Hepatocyte (in vitro differentiated cells): Measurements from ENCODE around the gene KAT2A. TPM values are rescaled to one million over a fixed set of nuclear protein-coding genes. Genes with fewer than 3 reads are reported as not detected.

ENCODE experiments used
- DNase-seq: peaks from one replicate; pipeline ENCODE4 v3.0.0-alpha.2; 2016; ENCODE audit warnings: low spot score
- H2AFZ ChIP-seq: fragments of 200-600 bp; sonication (generic); 2 replicates; pipeline ENCODE4 v1.6.0; 2016; ENCODE audit warnings: antibody characterized with exemption, mild to moderate bottlenecking
- H3K27ac ChIP-seq: fragments of 200-600 bp; sonication (generic); 2 replicates; pipeline ENCODE4 v1.5.1; 2016; ENCODE audit warnings: mild to moderate bottlenecking
- H3K27me3 ChIP-seq: fragments of 200-600 bp; sonication (generic); 2 replicates; pipeline ENCODE4 v1.6.1; 2016
- H3K36me3 ChIP-seq: fragments of 200-600 bp; sonication (generic); replicated peaks from 2 replicates; pipeline ENCODE4 v1.5.1; 2016; ENCODE audit warnings: low read depth; ENCODE audit not compliant: insufficient read depth
- H3K4me1 ChIP-seq: fragments of 200-600 bp; sonication (generic); 2 replicates; pipeline ENCODE4 v1.5.1; 2016; ENCODE audit warnings: mild to moderate bottlenecking, moderate library complexity; ENCODE audit not compliant: insufficient read depth
- H3K4me2 ChIP-seq: fragments of 200-600 bp; sonication (generic); 2 replicates; pipeline ENCODE4 v1.6.0; 2016
- H3K4me3 ChIP-seq: fragments of 200-600 bp; sonication (generic); 2 replicates; pipeline ENCODE4 v1.5.1; 2016; ENCODE audit warnings: mild to moderate bottlenecking
- H3K79me2 ChIP-seq: fragments of 200-600 bp; sonication (generic); 2 replicates; pipeline ENCODE4 v1.6.0; 2017; ENCODE audit warnings: mild to moderate bottlenecking
- H3K9me2 ChIP-seq: fragments of 200-600 bp; sonication (generic); replicated peaks from 2 replicates; pipeline ENCODE4 v1.6.0; 2017; ENCODE audit warnings: mild to moderate bottlenecking; ENCODE audit not compliant: insufficient read depth
- H3K9me3 ChIP-seq: fragments of 200-600 bp; sonication (generic); 2 replicates; pipeline ENCODE4 v1.5.1; 2016; ENCODE audit warnings: low read depth, mild to moderate bottlenecking
- H4K20me1 ChIP-seq: fragments of 200-600 bp; sonication (generic); 2 replicates; pipeline ENCODE4 v1.6.0; 2016; ENCODE audit warnings: mild to moderate bottlenecking; ENCODE audit not compliant: insufficient read depth, poor library complexity, severe bottlenecking
- EZH2 ChIP-seq: fragments of 200-600 bp; sonication (generic); IDR thresholded peaks from 2 replicates; pipeline ENCODE4 v1.6.1; 2016; ENCODE audit warnings: antibody characterized with exemption, mild to moderate bottlenecking, borderline replicate concordance
- EZH2phosphoT487 ChIP-seq: fragments of 200-600 bp; sonication (generic); IDR thresholded peaks from one replicate; pipeline ENCODE4 v1.6.1; 2018; ENCODE audit warnings: antibody characterized with exemption, mild to moderate bottlenecking, low read depth, moderate library complexity; ENCODE audit not compliant: unreplicated experiment, severe bottlenecking
- WGBS: methylation state at CpG from one replicate; pipeline ENCODE4 v1.1.6; 2016; ENCODE audit warnings: low lambda C conversion rate; ENCODE audit errors: missing lambda C conversion rate; 5-methylcytosine and 5-hydroxymethylcytosine counted together
- polyA plus RNA-seq: library from polyadenylated mRNA; unstranded; fragments of >200 nt; fragmentation: Nextera tagmentation; extraction: Ambion mirVana; gene quantifications from 2 replicates; pipeline ENCODE4 v1.2.1, GENCODE V29; 2016
- total RNA-seq: library from RNA; depleted of rRNA; stranded (reverse); fragments of >200 nt; gene quantifications from 2 replicates; pipeline ENCODE4 v1.2.3, GENCODE V29; 2014
- TF ChIP-seq, protein P1 (sequence below): fragments of 200-600 bp; sonication (generic); IDR thresholded peaks from 2 replicates; pipeline ENCODE4 v1.5.1; 2016; ENCODE audit warnings: antibody characterized with exemption, mild to moderate bottlenecking; ENCODE audit not compliant: poor library complexity

Gene KAT2A
- total and polyA plus RNA-seq, 2 experiments from 2014 or later = 21.7 to 46.7 TPM

DNA sequence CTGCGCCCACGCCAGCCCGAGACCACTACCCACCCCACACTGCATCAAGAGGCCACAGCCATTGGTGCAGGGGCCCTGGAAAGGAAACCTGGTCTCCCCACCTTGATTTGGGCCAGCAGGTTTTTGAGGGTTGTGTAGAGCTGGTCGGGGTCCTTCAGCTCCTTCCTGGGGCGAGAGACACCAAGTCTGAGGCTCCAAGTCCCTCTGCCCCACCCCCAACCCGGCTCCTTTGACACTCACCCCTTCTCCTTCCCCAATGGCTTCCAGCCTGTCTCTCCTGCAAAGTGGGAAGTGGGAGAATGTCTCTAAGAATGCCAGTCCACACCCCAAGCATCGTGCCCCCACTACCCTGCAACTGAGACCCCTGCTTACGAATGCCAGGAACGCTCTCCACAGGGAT is 7.0 kb downstream of the KAT2A start:
- no peaks in the 10 kb centered on the region for H3K9me3 ChIP-seq
- H4K20me1 ChIP-seq = no peaks in the 10 kb centered on the region
- no peak overlapping the region for H3K4me3 ChIP-seq
- DNase-seq = no peak
- TF ChIP-seq EZH2phosphoT487 (no peak), EZH2 (no peak)
- TF ChIP-seq, protein P1, sequence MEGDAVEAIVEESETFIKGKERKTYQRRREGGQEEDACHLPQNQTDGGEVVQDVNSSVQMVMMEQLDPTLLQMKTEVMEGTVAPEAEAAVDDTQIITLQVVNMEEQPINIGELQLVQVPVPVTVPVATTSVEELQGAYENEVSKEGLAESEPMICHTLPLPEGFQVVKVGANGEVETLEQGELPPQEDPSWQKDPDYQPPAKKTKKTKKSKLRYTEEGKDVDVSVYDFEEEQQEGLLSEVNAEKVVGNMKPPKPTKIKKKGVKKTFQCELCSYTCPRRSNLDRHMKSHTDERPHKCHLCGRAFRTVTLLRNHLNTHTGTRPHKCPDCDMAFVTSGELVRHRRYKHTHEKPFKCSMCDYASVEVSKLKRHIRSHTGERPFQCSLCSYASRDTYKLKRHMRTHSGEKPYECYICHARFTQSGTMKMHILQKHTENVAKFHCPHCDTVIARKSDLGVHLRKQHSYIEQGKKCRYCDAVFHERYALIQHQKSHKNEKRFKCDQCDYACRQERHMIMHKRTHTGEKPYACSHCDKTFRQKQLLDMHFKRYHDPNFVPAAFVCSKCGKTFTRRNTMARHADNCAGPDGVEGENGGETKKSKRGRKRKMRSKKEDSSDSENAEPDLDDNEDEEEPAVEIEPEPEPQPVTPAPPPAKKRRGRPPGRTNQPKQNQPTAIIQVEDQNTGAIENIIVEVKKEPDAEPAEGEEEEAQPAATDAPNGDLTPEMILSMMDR = no peak
- no peak overlapping the region for H2AFZ ChIP-seq
- no peaks in the 10 kb centered on the region for H3K9me2 ChIP-seq
- no peak overlapping the region for H3K27ac ChIP-seq
- no peak overlapping the region for H3K4me2 ChIP-seq
- no peaks in the 10 kb centered on the region for H3K36me3 ChIP-seq
- H3K4me1 ChIP-seq = no peaks in the 10 kb centered on the region
- WGBS = 98% methylated on average over 9 of the region's 9 CpGs
- no peaks in the 10 kb centered on the region for H3K27me3 ChIP-seq
- no peaks in the 10 kb centered on the region for H3K79me2 ChIP-seq

DNA sequence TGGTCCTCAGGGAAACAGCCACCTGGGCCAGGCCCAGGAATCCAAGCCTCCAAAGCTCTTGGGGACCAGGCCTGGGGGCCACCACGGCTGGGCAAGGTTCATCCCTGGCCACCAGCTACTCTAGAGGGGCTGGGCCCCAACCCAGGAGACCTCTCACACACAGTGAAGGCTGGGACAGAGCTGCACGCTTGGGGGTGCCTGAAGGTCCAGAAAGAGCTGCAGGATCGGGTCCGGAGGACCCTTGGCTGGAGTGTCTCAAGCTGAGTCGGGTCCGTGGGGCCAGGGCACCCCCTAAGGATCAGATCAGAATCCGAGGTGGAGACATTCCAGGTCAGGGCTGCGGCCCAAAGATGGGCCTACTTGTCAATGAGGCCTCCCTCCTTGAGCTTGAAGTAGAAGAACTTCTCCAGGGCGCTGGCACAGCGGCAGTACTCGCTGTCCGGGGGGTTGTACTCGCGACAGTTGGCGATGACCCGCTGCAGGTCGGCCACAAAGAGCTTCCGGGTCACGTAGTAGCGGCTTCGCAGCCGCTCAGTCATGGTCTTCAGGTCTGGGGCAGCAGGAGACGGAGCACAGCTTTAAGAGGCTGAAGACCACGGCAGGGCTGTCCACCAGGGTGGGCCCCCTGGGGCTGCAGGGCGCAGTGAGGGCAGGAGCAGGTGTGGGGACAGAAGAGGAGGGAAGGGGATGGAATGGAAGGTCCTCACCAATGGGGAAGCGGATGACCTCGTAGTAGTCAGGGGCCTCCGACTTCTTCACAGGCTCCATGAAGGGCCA is 7.7 kb downstream of the KAT2A start:
- H3K36me3 ChIP-seq = no peaks in the 10 kb centered on the region

DNA sequence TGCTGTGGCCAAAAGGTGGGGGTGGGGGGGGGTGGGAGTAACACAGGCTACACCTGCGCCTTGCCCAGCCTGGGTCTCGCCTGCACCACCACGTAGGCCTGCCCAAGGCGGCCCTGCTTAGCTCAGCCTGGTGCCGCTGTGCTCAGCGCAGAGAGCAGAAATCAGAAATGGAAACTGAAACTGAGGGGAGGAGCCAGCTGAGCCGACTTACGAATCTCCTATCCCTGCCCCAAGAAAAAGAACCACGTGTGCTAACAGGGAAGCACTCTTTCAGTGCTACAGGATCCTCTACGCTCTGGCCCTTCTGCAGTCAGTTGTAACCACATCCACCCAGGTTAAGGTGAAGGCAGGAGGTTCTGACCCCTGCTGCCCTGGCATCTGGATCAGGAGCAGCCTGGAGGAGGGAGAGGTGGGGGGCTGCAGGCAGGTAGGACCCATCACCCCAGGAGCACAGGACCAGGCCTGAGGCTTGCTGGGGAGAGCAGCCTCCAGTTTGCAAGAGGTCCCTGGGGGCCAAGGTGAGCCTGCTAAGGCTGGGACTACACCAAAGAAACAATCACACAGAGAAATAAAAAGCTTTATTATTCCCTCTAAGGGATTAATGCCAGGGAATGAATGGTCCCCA is 8.5 kb downstream of the KAT2A start, which contains the start of gene DHX58:
TSS of gene DHX58 (minus strand) at position 163 of the 625 bp plus-strand sequence. CDS start 822 bp downstream, outside the sequence.
- H4K20me1 ChIP-seq = no peaks in the 10 kb centered on the region
- H3K4me1 ChIP-seq = no peaks in the 10 kb centered on the region
- no peaks in the 10 kb centered on the region for H3K9me3 ChIP-seq
- no peaks in the 10 kb centered on the region for H3K27me3 ChIP-seq
- H3K4me2 ChIP-seq = peak within 1 kb of the TSS; percentile 68
- H2AFZ ChIP-seq = no peak within 1 kb of the TSS
- no peak within 1 kb of the TSS for H3K4me3 ChIP-seq
- WGBS = 61% methylated on average over 10 of the region's 10 CpGs
- peak; percentile 71 for DNase-seq
- TF ChIP-seq EZH2phosphoT487 (no peak), EZH2 (no peak)
- TF ChIP-seq, protein P1 = no peak
- H3K27ac ChIP-seq = peak within 1 kb of the TSS; percentile 59
- no peaks in the 10 kb centered on the region for H3K36me3 ChIP-seq
- no peaks in the 10 kb centered on the region for H3K9me2 ChIP-seq
- H3K79me2 ChIP-seq = no peaks in the 10 kb centered on the region

More for the DNA sequence above, 7.7 kb downstream of the KAT2A start:
- Histone ChIP-seq H3K9me3 (no peaks in the 10 kb centered on the region), H4K20me1 (no peaks in the 10 kb centered on the region), H2AFZ (no peak overlapping the region), H3K27me3 (no peaks in the 10 kb centered on the region), H3K27ac (no peak overlapping the region), H3K4me2 (no peak overlapping the region), H3K4me1 (no peaks in the 10 kb centered on the region), H3K9me2 (no peaks in the 10 kb centered on the region), H3K79me2 (no peaks in the 10 kb centered on the region), H3K4me3 (no peak overlapping the region)
- WGBS = 94% methylated on average over 25 of the region's 28 CpGs
- TF ChIP-seq, protein P1 = no peak
- TF ChIP-seq EZH2 (no peak), EZH2phosphoT487 (no peak)
- DNase-seq = no peak
